ENCODE measurements around the gene WDR72.

DNA sequence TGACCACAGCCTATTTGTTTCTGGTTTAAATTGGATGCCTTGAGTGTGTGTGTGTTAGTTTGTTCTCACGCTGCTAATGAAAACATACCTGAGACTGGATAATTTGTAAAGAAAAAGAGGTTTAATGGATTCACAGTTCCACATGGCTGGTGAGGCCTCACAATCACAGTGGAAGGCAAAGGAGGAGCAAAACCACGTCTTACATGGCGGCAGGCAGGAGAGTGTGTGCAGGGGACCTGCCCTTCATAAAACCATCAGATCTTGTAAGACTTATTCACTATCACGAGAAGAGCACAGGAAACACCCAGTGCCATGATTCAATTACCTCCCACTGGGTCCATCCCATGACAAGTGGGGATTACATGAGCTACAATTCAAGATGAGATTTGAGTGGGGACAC is 260.5 kb downstream of the WDR72 start:
- TF ChIP-seq, protein P1, sequence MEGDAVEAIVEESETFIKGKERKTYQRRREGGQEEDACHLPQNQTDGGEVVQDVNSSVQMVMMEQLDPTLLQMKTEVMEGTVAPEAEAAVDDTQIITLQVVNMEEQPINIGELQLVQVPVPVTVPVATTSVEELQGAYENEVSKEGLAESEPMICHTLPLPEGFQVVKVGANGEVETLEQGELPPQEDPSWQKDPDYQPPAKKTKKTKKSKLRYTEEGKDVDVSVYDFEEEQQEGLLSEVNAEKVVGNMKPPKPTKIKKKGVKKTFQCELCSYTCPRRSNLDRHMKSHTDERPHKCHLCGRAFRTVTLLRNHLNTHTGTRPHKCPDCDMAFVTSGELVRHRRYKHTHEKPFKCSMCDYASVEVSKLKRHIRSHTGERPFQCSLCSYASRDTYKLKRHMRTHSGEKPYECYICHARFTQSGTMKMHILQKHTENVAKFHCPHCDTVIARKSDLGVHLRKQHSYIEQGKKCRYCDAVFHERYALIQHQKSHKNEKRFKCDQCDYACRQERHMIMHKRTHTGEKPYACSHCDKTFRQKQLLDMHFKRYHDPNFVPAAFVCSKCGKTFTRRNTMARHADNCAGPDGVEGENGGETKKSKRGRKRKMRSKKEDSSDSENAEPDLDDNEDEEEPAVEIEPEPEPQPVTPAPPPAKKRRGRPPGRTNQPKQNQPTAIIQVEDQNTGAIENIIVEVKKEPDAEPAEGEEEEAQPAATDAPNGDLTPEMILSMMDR (IDR thresholded peaks at IDR 0.05), result no peak
- TF ChIP-seq POLR2A (IDR thresholded peaks at IDR 0.05), result no peak

Data from testis (tissue), 2 donors.